OCI-LY7 (cell line): ENCODE measurements around the gene MOB3B. TPM values are rescaled to one million over a fixed set of nuclear protein-coding genes. Genes with fewer than 3 reads are reported as not detected.

ENCODE experiments used
- BruUV-seq: library from RNA; stranded (reverse); fragments of 400-500 nt; replicated peaks from 2 replicates; lab custom pipeline; 2021; lab: Mats Ljungman, UMichigan
- CTCF ChIA-PET: fragments of 300-600 bp; sonication (Branson Sonifier 250); formaldehyde crosslinking; loops from one replicate; lab custom pipeline; 2022; ENCODE audit warnings: antibody characterized with exemption; ENCODE audit not compliant: unreplicated experiment; lab: Charles Lee
- POLR2A ChIA-PET: fragments of 300-600 bp; sonication (Branson Sonifier 250); formaldehyde crosslinking; loops from one replicate; lab custom pipeline; 2022; ENCODE audit warnings: antibody characterized with exemption; lab: Charles Lee
- DNase-seq: peaks from one replicate; pipeline ENCODE4 v3.0.0-alpha.2; 2015; ENCODE audit warnings: low spot score
- H2AFZ ChIP-seq: fragments of 200-600 bp; sonication (generic), shearing (Covaris generic); 2 replicates; pipeline ENCODE4 v1.6.1; 2014; ENCODE audit warnings: mild to moderate bottlenecking, antibody characterized with exemption, low read length, moderate library complexity
- H3K27ac ChIP-seq: fragments of 200-600 bp; sonication (generic); 2 replicates; pipeline ENCODE4 v1.5.1; 2014; ENCODE audit warnings: mixed run types, low read depth, mild to moderate bottlenecking, moderate library complexity, low read length, inconsistent platforms; ENCODE audit not compliant: poor library complexity, severe bottlenecking
- H3K36me3 ChIP-seq: fragments of 200-600 bp; sonication (generic); 2 replicates; pipeline ENCODE4 v1.6.1; 2014; ENCODE audit warnings: mild to moderate bottlenecking, antibody characterized with exemption, low read length, moderate library complexity, mixed read lengths; ENCODE audit not compliant: insufficient read depth
- H3K4me1 ChIP-seq: fragments of 200-600 bp; sonication (generic); 2 replicates; pipeline ENCODE4 v1.5.1; 2014; ENCODE audit warnings: mild to moderate bottlenecking, low read length; ENCODE audit not compliant: insufficient read depth, poor library complexity, severe bottlenecking
- H3K4me2 ChIP-seq: fragments of 200-600 bp; sonication (generic); 2 replicates; pipeline ENCODE4 v1.6.1; 2014; ENCODE audit warnings: mild to moderate bottlenecking, low read length
- H3K4me3 ChIP-seq: fragments of 200-600 bp; sonication (generic); 2 replicates; pipeline ENCODE4 v1.5.1; 2014; ENCODE audit warnings: mild to moderate bottlenecking, low read depth, low read length; ENCODE audit not compliant: poor library complexity, severe bottlenecking
- H3K79me2 ChIP-seq: fragments of 200-600 bp; sonication (generic); 2 replicates; pipeline ENCODE4 v1.6.1; 2016; ENCODE audit warnings: low read depth, mild to moderate bottlenecking, low read length, moderate library complexity, mixed read lengths; ENCODE audit not compliant: insufficient read depth
- H3K9me2 ChIP-seq: fragments of 200-600 bp; sonication (generic); 2 replicates; pipeline ENCODE4 v1.6.1; 2016; ENCODE audit warnings: mild to moderate bottlenecking, low read length, mixed read lengths; ENCODE audit not compliant: insufficient read depth
- H3K9me3 ChIP-seq: fragments of 200-600 bp; sonication (generic); 2 replicates; pipeline ENCODE4 v1.6.1; 2014; ENCODE audit warnings: mild to moderate bottlenecking, mixed run types, low read length, mixed read lengths
- H4K20me1 ChIP-seq: fragments of 200-600 bp; sonication (generic); 2 replicates; pipeline ENCODE4 v1.6.1; 2014; ENCODE audit warnings: mild to moderate bottlenecking, antibody characterized with exemption, low read length, moderate library complexity, mixed read lengths; ENCODE audit not compliant: insufficient read depth
- CTCF ChIP-seq: fragments of 200-600 bp; sonication (generic); conservative IDR thresholded peaks from 2 replicates; pipeline ENCODE4 v1.5.1; 2014; ENCODE audit warnings: mild to moderate bottlenecking, antibody characterized with exemption, low read length, moderate library complexity, mixed read lengths
- EZH2phosphoT487 ChIP-seq: fragments of 200-600 bp; sonication (generic); IDR thresholded peaks from 2 replicates; pipeline ENCODE4 v1.6.1; 2018; ENCODE audit warnings: low read depth, borderline replicate concordance, mild to moderate bottlenecking, mixed run types, antibody characterized with exemption, low read length, moderate library complexity, mixed read lengths
- intact Hi-C: fragments of 100-400 bp; cut with micrococcal nuclease; formaldehyde crosslinking; loops from one replicate; pipeline ENCODE4 v1.10.0; 2022; ENCODE audit not compliant: unreplicated experiment
- total RNA-seq, 2 experiments: library from RNA; depleted of rRNA in 1 of 2; stranded (reverse); fragments of >200 nt in 1 of 2; shearing (Covaris generic) in 1 of 2; gene quantifications; 2 replicates each; pipeline ENCODE4 v1.2.3, GENCODE V29; 2014 to 2022

MOB3B gene
- total RNA-seq, 2 experiments from 2014 or later, result 0.04 TPM; not detected in 1

GRCh38 chr9:27441741-27442070, 87.9 kb downstream of the MOB3B start:
- TF ChIP-seq EZH2phosphoT487, result no peak
- TF ChIP-seq CTCF, result no peak
- H2AFZ ChIP-seq, result no peak overlapping the region
- no peaks in the 10 kb centered on the region for H4K20me1 ChIP-seq
- no peaks in the 10 kb centered on the region for H3K9me3 ChIP-seq
- H3K9me2 ChIP-seq, result no peaks in the 10 kb centered on the region
- H3K4me2 ChIP-seq, result no peak overlapping the region
- no peaks in the 10 kb centered on the region for H3K36me3 ChIP-seq
- intact Hi-C loops, result no loop called here
- H3K4me1 ChIP-seq, result no peaks in the 10 kb centered on the region
- BruUV-seq, result no TSS peak
- POLR2A ChIA-PET, result interaction anchor here (0.6 kb wide), 1 partner anchor 1250 kb away, joined by 3 read pairs; no protein-coding TSS in a partner anchor
- no peak overlapping the region for H3K27ac ChIP-seq
- CTCF ChIA-PET, result no interaction called here
- H3K79me2 ChIP-seq, result no peaks in the 10 kb centered on the region
- no peak overlapping the region for H3K4me3 ChIP-seq
- no peak for DNase-seq

- POLR2A ChIA-PET, result interaction anchor here (0.6 kb wide), 1 partner anchor 1251 kb away, joined by 3 read pairs; no protein-coding TSS in a partner anchor
- no peak for TF ChIP-seq EZH2phosphoT487
- no peak for TF ChIP-seq CTCF
- no peak overlapping the region for H2AFZ ChIP-seq
- no peak overlapping the region for H3K27ac ChIP-seq
- CTCF ChIA-PET, result no interaction called here
- no peaks in the 10 kb centered on the region for H3K9me2 ChIP-seq
- H3K4me1 ChIP-seq, result no peaks in the 10 kb centered on the region
- DNase-seq, result no peak
- intact Hi-C loops, result no loop called here
- H3K4me3 ChIP-seq, result no peak overlapping the region
- H3K9me3 ChIP-seq, result no peaks in the 10 kb centered on the region
- H3K79me2 ChIP-seq, result no peaks in the 10 kb centered on the region
- no peaks in the 10 kb centered on the region for H3K36me3 ChIP-seq
- no peaks in the 10 kb centered on the region for H4K20me1 ChIP-seq
- H3K4me2 ChIP-seq, result no peak overlapping the region
- BruUV-seq, result no TSS peak
Measured at GRCh38 chr9:27440888-27441740, 88.5 kb downstream of the MOB3B start.

- no peak for DNase-seq
- no peaks in the 10 kb centered on the region for H3K4me1 ChIP-seq
- H4K20me1 ChIP-seq, result no peaks in the 10 kb centered on the region
- TF ChIP-seq EZH2phosphoT487 (no peak), CTCF (no peak)
- intact Hi-C loops, result no loop called here
- H3K4me3 ChIP-seq, result no peak overlapping the region
- BruUV-seq, result no TSS peak
- no peak overlapping the region for H3K4me2 ChIP-seq
- POLR2A ChIA-PET, result interaction anchor here (1.0 kb wide), 1 partner anchor 48 kb away, joined by 3 read pairs; no protein-coding TSS in a partner anchor
- no peaks in the 10 kb centered on the region for H3K9me3 ChIP-seq
- H3K27ac ChIP-seq, result no peak overlapping the region
- CTCF ChIA-PET, result no interaction called here
- H3K36me3 ChIP-seq, result no peaks in the 10 kb centered on the region
- H2AFZ ChIP-seq, result no peak overlapping the region
- no peaks in the 10 kb centered on the region for H3K9me2 ChIP-seq
- H3K79me2 ChIP-seq, result no peaks in the 10 kb centered on the region
Measured at GRCh38 chr9:27438522-27438921, 91.1 kb downstream of the MOB3B start.
